Nephron progenitor cell (in vitro differentiated cells): ENCODE measurements around the gene PGBD5.

Source experiments
- DNase-seq: peaks from one replicate; pipeline ENCODE4 v3.0.0; 2021
- H3K27ac Mint-ChIP-seq: 2 replicates; pipeline ENCODE4 v1.8.0; 2021; ENCODE audit warnings: mild to moderate bottlenecking, moderate library complexity, mixed read lengths
- H3K27me3 Mint-ChIP-seq: 2 replicates; pipeline ENCODE4 v1.8.0; 2021; ENCODE audit warnings: mild to moderate bottlenecking, low read depth, mixed read lengths; ENCODE audit not compliant: poor library complexity
- H3K36me3 Mint-ChIP-seq: 2 replicates; pipeline ENCODE4 v1.8.0; 2021; ENCODE audit warnings: low read depth, mixed read lengths
- H3K4me1 Mint-ChIP-seq: 2 replicates; pipeline ENCODE4 v1.8.0; 2021; ENCODE audit warnings: mixed read lengths
- H3K4me3 Mint-ChIP-seq: 2 replicates; pipeline ENCODE4 v1.8.0; 2021; ENCODE audit warnings: mild to moderate bottlenecking, moderate library complexity, mixed read lengths
- H3K9me3 Mint-ChIP-seq: 2 replicates; pipeline ENCODE4 v1.8.0; 2021; ENCODE audit warnings: mild to moderate bottlenecking, moderate library complexity, mixed read lengths
- CTCF ChIP-seq: fragments of 200-600 bp; sonication (generic); IDR thresholded peaks from 2 replicates; pipeline ENCODE4 v1.5.0; 2021; ENCODE audit warnings: antibody characterized with exemption

Gene PGBD5

GRCh38 chr1:230332061-230332460, 94.1 kb downstream of the PGBD5 start:
- DNase-seq = no peak
- no peaks in the 10 kb centered on the region for H3K36me3 Mint-ChIP-seq
- TF ChIP-seq CTCF = no peak
- peaks cover 23% of the 10 kb centered on the region for H3K27me3 Mint-ChIP-seq
- peaks cover 7% of the 10 kb centered on the region for H3K4me1 Mint-ChIP-seq
- H3K4me3 Mint-ChIP-seq = peak overlapping the region; percentile 80
- no peak overlapping the region for H3K27ac Mint-ChIP-seq
- no peaks in the 10 kb centered on the region for H3K9me3 Mint-ChIP-seq

GRCh38 chr1:230330157-230330556, 96.0 kb downstream of the PGBD5 start:
- Mint-ChIP-seq H3K9me3 (no peaks in the 10 kb centered on the region), H3K27ac (no peak overlapping the region), H3K4me3 (no peak overlapping the region), H3K4me1 (peaks cover 7% of the 10 kb centered on the region), H3K27me3 (peaks cover 20% of the 10 kb centered on the region), H3K36me3 (no peaks in the 10 kb centered on the region)
- TF ChIP-seq CTCF = no peak
- DNase-seq = no peak

GRCh38 chr1:230328342-230329015, 97.7 kb downstream of the PGBD5 start:
- no peak overlapping the region for H3K27ac Mint-ChIP-seq
- DNase-seq = no peak
- H3K9me3 Mint-ChIP-seq = no peaks in the 10 kb centered on the region
- peaks cover 22% of the 10 kb centered on the region for H3K27me3 Mint-ChIP-seq
- TF ChIP-seq CTCF = no peak
- H3K4me3 Mint-ChIP-seq = no peak overlapping the region
- peaks cover 7% of the 10 kb centered on the region for H3K4me1 Mint-ChIP-seq
- H3K36me3 Mint-ChIP-seq = no peaks in the 10 kb centered on the region

- Mint-ChIP-seq H3K27ac (no peak overlapping the region), H3K9me3 (no peaks in the 10 kb centered on the region), H3K4me3 (no peak overlapping the region), H3K4me1 (peaks cover 8% of the 10 kb centered on the region), H3K27me3 (peaks cover 20% of the 10 kb centered on the region), H3K36me3 (no peaks in the 10 kb centered on the region)
- no peak for DNase-seq
- no peak for TF ChIP-seq CTCF
Observed at GRCh38 chr1:230327892-230328284, 98.2 kb downstream of the PGBD5 start.

GRCh38 chr1:230326971-230327891, 98.9 kb downstream of the PGBD5 start:
- TF ChIP-seq CTCF = no peak
- no peaks in the 10 kb centered on the region for H3K36me3 Mint-ChIP-seq

More at GRCh38 chr1:230326971-230327891, 98.9 kb downstream of the PGBD5 start:
- Mint-ChIP-seq H3K9me3 (no peaks in the 10 kb centered on the region), H3K4me1 (peaks cover 8% of the 10 kb centered on the region), H3K4me3 (no peak overlapping the region), H3K27me3 (peaks cover 15% of the 10 kb centered on the region), H3K27ac (no peak overlapping the region)
- no peak for DNase-seq
